ENCODE measurements around the gene ZNF556.
"Not testable (repeated sequence)": the region's sequence is repeated elsewhere in the genome, so short reads cannot be mapped to it uniquely, and the experiment has no call there.

ZNF556 gene

DNA sequence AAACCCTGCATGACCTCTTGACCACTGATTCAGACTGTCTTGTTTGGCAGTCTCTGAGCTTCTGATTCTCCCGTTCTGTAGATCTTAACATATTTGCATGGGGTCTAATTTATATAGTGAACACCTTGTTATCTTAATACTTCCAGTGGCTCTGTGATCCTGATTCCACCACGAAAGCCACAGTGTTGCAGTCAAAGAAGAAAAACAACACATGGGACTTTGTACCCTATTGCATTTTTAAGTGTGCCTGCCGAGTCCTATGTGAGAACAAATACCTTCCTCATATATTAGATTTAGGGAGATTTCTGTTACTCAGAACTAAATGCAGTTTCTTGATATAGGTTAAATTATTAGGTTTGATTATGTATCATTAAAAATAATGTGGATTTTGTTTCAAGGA, 12.3 kb upstream of the ZNF556 start:
- DNase-seq, result no peak

DNA sequence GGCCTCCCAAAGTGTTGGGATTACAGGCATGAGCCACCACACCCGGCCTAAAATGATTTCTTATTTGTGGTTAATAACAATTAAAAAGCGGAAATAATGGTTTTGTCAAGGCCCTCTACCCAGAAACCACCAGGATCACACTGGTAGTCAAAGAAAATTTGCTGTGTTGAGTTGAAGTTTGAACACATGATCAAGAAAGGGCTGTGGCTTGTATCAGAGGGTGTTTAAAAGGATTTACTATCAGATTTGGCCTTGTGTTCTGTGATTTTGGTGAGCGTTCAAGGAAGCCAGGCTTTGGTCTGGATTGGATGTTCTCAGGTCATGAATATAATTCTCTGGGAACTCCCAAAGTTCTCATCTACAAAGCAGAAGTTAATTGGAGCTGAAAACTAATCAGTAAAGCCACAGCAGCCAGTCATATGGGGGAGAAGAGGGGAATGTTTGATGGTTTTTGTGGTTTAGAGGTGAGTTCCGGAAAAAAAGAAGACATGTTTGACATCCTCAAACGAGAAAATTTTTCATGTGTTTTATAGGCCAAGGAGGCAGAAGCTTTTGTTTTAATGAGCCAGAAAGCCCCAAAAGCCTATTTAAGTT, 10.6 kb upstream of the ZNF556 start:
- no peak for DNase-seq

DNA sequence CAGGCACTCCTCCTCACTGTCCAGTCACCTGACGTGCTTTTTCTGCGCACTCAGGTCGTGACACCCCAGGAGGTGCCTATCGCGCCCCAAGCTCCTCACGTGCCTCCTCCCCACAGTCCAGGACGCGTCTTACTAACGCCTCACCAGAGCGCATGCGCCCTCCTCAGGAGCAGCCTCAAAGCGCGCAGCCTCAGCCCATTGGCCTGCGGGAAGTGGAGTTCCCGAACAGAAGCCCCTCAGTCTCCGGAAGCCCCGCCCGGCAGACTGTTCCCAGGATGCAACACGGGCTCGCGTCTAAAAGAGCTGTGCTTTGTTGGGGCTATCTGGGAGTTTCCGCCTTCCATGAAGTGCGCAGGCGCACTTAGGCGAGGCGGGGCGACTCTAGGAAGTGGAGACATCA, 8.3 kb upstream of the ZNF556 start:
- DNase-seq, result no peak

DNA sequence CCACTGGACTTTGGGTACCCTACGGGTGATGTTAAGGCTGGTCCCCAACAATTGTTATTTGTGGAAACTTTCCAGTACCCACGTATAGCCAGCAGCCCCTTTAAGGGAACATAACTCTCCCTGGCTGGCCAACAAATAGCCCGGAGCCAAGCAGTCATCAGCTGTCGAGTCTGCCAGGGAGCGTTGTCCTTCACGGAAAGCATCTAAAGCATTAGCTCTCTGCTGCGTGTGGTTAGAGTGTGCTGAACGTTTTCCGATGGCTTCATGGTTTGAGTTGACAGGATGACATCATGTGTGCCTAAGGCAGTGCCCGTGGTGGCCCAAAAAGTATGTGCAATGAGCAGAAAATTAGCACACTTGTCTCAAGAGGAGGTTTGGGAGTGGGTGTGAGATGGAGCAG, 3.3 kb upstream of the ZNF556 start:
- no peak for DNase-seq

GRCh38 chr19:2865334-2866100, 1.6 kb upstream of the ZNF556 start:
- no peak for DNase-seq

DNA sequence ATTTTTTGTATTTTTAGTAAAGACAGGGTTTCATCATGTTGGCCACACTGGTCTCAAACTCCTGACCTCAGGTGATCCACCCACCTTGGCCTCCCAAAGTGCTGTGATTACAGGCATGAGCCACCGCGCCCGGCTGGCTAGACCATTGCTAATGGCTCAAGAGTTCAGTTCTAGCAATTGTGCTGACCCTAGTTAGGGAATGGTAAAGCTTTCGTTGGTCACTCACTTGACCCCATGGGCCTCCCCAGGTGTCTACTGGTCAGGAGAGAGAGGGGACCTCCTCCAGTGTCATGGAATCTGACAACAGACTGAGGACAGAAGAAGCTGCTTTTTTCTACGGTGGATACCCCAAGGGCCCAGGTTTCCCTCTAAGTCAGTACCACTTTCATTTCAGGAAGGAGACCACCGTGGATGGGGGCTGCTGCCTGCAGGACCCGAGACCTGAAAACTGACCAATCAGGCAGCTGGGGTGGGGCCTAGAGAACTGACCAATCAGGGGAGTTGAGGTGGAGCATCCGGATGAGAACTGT, 575 bp upstream of the ZNF556 start:
- DNase-seq, result no peak

- DNase-seq, result no peak
Measured at GRCh38 chr19:2869618-2870017, 2.5 kb downstream of the ZNF556 start.

DNA sequence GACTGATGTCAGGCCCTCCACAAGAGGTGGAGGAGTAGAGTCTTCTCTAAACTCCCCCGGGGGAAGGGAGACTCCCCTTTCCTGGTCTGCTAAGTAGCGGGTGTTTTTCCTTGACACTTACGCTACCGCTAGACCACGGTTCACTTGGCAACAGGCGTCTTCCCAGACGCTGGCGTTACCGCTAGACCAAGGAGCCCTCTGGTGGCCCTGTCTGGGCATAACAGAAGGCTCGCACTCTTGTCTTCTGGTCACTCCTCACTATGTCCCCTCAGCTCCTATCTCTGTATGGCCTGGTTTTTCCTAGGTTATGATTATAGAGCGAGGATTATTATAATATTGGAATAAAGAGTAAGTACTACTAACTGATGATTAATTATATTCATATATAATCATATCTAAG, 5.0 kb downstream of the ZNF556 start:
- DNase-seq, result not testable (repeated sequence)

DNA sequence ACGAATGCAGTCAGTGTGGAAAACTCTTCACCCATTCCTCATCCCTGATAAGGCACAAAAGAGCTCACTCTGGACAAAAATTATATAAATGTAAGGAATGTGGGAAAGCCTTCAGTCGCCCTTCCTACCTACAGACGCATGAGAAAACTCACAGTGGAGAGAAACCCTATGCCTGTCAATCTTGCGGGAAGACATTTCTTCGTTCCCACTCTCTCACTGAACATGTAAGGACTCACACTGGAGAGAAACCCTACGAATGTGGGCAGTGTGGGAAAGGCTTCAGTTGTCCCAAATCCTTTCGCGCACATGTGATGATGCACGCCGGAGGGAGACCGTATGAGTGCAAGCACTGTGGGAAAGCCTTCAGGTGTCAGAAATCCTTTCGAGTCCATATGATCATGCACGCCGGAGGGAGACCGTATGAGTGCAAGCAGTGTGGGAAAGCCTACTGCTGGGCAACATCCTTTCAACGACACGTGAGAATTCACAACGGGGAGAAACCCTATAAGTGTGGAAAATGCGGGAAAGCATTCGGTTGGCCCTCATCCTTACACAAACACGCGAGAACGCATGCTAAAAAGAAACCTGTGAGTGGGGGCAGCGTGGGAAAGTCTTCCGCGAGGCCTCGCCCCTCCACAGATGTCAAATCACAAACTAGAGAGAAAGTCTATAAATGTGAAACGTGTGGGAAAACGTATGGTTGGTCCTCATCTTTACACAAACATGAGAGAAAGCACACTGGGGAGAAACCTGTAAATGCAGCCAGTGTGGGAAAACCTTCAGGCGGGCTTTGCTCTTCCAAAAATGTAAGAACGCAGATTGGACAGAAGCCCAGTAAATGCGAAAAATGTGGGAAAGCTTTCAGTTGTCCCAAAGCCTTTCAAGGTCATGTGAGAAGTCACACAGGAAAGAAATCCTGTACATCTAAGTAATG, 10.5 kb downstream of the ZNF556 start:
- DNase-seq, result no peak

- no peak for DNase-seq
Measured at GRCh38 chr19:2883686-2884439, 16.7 kb downstream of the ZNF556 start.

DNA sequence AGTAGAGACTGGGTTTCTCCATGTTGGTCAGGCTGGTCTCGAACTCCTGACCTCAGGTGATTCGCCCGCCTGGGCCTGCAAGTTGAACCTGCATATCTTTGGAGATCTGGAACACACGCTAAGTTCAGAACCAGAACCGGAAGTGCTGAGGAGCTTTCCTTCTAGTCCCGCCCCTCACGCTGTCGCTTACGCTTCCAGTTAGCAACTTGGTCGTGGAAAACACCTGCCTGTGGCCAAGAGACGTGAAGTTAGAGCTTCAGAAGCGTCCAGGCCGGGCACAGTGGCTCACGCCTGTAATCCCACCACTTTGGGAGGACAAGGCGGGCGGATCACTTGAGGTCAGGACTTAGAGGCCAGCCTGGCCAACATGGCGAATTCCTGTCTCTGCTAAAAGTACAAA, 18.6 kb downstream of the ZNF556 start:
- no peak for DNase-seq

DNA sequence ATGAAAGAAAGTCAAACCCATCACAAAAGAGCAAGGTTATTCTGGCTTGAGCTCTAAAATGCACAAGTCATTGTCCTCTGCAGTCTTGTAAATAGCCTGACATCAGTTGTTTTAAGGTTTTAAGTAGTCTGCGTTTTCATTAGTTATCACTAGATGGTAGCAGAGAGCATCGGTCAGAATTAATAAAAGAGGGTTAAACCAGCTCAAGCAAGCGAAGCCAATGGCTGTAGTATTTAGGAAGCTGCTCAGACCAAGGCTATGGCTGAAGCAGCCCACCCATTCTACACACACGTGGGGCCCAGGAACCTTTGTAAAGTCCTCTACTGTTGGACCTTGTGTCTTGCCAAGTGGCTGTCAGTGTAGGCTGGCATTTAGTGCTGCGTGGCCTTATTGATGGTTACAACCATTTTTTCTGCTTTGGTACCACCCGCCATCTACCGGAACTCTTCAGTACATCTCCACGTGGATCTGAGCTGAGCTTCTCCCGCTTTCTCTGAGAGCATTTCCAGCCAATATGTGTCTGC, 20.3 kb downstream of the ZNF556 start:
- no peak for DNase-seq

- DNase-seq, result no peak
Measured at GRCh38 chr19:2888731-2889224, 21.6 kb downstream of the ZNF556 start.

DNA sequence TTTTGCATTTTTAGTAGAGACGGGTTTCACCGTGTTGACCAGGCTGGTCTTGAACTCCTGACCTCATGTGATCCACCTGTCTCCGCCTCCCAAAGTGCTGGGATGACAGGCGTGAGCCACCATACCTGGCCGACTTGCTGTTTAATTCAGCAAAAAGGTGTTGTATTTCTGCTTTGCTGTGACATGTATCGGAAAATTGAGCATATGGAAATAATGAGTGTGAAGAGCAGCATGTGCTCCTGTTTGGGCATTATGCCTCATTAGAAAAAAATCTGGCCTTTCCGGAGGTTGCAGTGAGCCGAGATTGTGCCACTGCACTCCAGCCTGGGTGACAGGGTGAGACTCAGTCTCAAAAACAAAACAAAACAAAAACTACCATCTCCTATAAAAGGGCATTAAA, 23.4 kb downstream of the ZNF556 start:
- DNase-seq, result not testable (repeated sequence)

DNA sequence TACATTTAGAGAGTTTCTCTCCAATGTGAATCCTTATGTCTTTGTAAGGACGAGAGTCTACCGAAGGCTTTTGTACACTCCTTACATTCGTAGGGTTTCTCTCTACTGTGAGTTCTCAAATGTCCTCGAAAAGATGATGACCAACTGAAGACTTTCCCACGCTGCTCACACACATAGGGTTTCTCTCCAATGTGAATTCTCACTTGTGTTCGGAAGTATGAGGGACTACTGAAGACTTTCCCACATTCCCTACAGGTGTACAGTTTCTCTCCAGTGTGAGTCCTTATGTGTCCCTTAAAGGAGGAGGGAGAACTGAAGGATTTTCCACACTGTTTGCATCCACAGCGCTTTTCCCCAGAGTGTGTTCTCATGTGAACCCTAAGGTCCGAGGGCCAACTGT, 29.6 kb downstream of the ZNF556 start:
- no peak for DNase-seq

GRCh38 chr19:2900296-2901252, 33.4 kb downstream of the ZNF556 start, which contains the start of gene ZNF57:
Gene ZNF57, plus strand, starts transcription at chr19:2900928. Its CDS starts 118 bp downstream, at chr19:2901046.
- DNase-seq, result peak; percentile 98

DNA sequence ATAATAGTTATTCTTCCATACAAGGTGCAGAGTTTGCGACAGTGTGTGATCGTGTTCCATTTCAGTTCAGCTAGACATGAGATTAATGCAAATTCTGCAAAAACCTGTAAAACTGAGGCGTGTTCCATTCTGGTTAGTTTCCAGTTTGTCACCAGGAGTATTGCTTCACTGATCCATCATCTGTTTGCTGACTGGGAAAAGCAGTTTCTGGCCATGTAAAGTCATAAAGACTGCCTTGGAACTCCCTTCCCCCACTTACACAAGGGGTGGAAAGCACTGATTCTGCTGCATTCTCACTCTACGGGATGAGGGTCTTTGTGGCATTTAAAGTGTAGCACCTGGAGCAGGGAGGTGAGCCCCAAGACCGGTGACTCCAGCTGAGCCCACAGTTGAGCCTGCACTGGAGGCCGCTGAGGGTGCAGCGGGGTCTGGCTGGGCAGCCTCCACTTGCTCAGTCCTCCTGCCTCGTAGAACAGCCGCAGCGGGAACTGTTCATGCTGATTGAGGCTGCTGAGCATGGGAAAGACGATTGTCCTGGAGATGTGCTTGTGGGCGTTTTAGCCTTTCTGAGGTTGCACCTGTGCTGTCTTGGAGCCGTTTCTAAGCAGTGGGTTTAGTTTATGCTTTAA, 35.6 kb downstream of the ZNF556 start:
- no peak for DNase-seq

DNA sequence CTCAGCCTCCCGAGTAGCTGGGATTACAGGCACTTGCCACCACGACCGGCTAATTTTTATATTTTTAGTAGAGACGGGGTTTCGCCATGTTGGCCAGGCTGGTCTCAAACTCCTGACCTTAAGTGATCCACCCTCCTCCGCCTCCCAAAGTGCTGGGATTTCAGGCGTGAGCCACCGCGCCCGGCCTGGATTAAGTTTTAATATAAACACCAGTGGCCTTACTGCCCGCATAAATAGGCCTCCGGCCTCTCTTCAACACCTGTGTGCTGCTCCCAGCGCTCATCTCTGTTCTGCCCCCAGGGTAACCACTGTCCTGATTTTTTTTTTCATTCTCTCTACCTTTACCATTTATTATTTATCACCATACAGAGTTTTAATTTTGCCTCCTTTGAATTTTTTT, 36.2 kb downstream of the ZNF556 start:
- DNase-seq, result not testable (repeated sequence)

DNA sequence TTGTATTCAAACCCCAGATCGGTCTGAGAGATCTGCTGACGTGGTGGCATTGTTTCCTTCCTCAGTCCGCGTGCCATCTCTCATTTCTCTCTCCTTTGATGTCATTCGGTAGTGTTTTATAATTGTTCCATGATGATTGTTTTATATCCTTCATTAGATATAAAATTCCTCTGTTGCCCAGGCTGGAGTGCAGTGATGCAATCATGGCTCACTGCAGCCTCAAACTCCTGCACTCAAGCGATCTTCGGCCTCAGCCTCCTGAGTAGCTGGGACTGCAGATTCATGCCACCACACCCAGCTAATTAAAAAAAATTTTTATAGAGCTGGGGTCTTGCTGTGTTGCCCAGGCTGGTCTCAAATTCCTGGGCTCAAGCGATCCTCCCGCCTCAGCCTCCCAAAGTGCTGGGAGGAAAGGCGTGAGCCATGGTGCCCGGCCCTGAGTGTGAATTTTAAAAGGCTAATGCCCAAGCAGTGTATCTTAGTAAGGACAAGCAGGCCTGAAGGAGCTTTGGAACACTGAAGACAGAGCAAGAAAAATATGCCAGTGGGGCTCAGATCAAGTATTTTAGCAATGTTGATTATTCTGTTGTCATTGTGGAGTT, 38.9 kb downstream of the ZNF556 start:
- no peak for DNase-seq

DNA sequence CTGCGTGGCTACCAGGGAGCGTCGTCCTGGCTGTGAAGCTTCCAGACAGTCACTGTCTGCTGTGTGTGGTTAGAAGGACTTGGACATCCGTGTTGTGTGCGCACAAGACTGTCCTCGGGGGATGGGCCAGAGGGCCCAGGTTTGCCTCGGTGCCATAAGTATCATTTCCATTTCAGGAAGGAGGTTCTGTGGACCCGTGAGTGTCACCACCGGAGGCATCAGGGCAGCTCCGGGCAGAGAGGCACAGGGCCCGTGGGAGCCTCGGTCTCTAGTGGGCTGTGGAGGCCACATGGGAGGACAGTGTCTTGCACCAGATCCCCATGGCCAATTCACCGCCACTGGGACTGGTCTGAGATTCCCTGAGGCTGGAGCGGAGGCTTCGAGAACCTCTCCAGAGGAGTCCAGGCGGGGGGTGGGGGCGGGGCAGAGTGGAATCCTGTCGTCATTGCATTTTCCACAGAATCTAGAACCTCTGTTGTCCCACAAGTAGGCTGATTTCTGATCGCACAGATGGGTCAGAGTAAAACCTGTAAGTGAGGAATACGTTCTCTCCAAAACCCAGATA, 39.6 kb downstream of the ZNF556 start:
- DNase-seq, result no peak
